Glomerular endothelial cell (primary cell): ENCODE measurements around the gene ADK. TPM values are rescaled to one million over a fixed set of nuclear protein-coding genes. Genes with fewer than 3 reads are reported as not detected.
"Not testable (repeated sequence)": the region's sequence is repeated elsewhere in the genome, so short reads cannot be mapped to it uniquely, and the experiment has no call there.

Experiments used
- DNase-seq: peaks from one replicate; pipeline ENCODE4 v3.0.0-alpha.2; 2011; ENCODE audit warnings: low read depth, low spot score; ENCODE audit errors: extremely low read depth
- total RNA-seq: library from RNA; depleted of rRNA; stranded (reverse); fragments of >200 nt; gene quantifications from 2 replicates; pipeline ENCODE4 v1.2.3, GENCODE V29; 2015

The ADK gene
- total RNA-seq, 1 donor from 2014 or later, result 23.9 TPM

- no peak for DNase-seq
Observed at GRCh38 chr10:74178042-74178791, 27.2 kb downstream of the ADK start.

- DNase-seq, result no peak
Observed at GRCh38 chr10:74179111-74179710, 28.2 kb downstream of the ADK start.

- no peak for DNase-seq
Observed at GRCh38 chr10:74186678-74187077, 35.7 kb downstream of the ADK start.

- no peak for DNase-seq
Observed at GRCh38 chr10:74187237-74187636, 36.2 kb downstream of the ADK start.

GRCh38 chr10:74188617-74189016 is 37.6 kb downstream of the ADK start:
- not testable (repeated sequence) for DNase-seq

GRCh38 chr10:74189999-74190421 is 39.0 kb downstream of the ADK start:
- DNase-seq, result no peak

GRCh38 chr10:74190494-74190893 is 39.5 kb downstream of the ADK start:
- DNase-seq, result no peak

GRCh38 chr10:74194545-74194944 is 43.5 kb downstream of the ADK start:
- no peak for DNase-seq

- no peak for DNase-seq
Observed at GRCh38 chr10:74194999-74195398, 44.0 kb downstream of the ADK start.

- DNase-seq, result no peak
Observed at GRCh38 chr10:74199315-74199714, 48.3 kb downstream of the ADK start.

GRCh38 chr10:74202356-74202755 is 51.3 kb downstream of the ADK start:
- no peak for DNase-seq

GRCh38 chr10:74206746-74207145 is 55.7 kb downstream of the ADK start:
- no peak for DNase-seq

GRCh38 chr10:74207691-74208480 is 56.9 kb downstream of the ADK start:
- DNase-seq, result no peak

- DNase-seq, result no peak
Observed at GRCh38 chr10:74208997-74209396, 58.0 kb downstream of the ADK start.

- DNase-seq, result no peak
Observed at GRCh38 chr10:74213019-74213418, 62.0 kb downstream of the ADK start.

GRCh38 chr10:74213571-74214162 is 62.6 kb downstream of the ADK start:
- DNase-seq, result no peak

- not testable (repeated sequence) for DNase-seq
Observed at GRCh38 chr10:74217110-74217509, 66.1 kb downstream of the ADK start.

- DNase-seq, result not testable (repeated sequence)
Observed at GRCh38 chr10:74222467-74222866, 71.4 kb downstream of the ADK start.

- DNase-seq, result no peak
Observed at GRCh38 chr10:74223755-74224529, 72.9 kb downstream of the ADK start.

- peak; percentile 85 for DNase-seq
Observed at GRCh38 chr10:74227697-74228424, 76.8 kb downstream of the ADK start.
